Esophagus squamous epithelium (tissue), 5 donors: ENCODE data around the gene CORIN. TPM values are rescaled to one million over a fixed set of nuclear protein-coding genes. Genes with fewer than 3 reads are reported as not detected.

Experiments used
- DNase-seq: peaks from one replicate; lab custom pipeline; 2025; lab: John Stamatoyannopoulos, UW
- H3K27ac ChIP-seq, 4 donors: fragments of 200-600 bp; sonication (generic); one replicate each; pipeline ENCODE4 v1.5.1; 2016 to 2019; ENCODE audit warnings: mild to moderate bottlenecking in 1 of 4
- H3K27me3 ChIP-seq, 4 donors: fragments of 200-600 bp; sonication (generic); 1 replicate in 3 of 4; 2 replicates in 1 of 4; pipeline versions ENCODE4 v1.5.1 to v1.6.0; 2017 to 2021; ENCODE audit warnings: antibody characterized with exemption in 1 of 4
- H3K36me3 ChIP-seq, 3 donors: fragments of 200-600 bp; sonication (generic); one replicate each; pipeline ENCODE4 v1.5.1; 2016 to 2019
- H3K4me1 ChIP-seq, 3 donors: fragments of 200-600 bp; sonication (generic); one replicate each; pipeline ENCODE4 v1.5.1; 2017 to 2019
- H3K4me3 ChIP-seq, 4 donors: fragments of 200-600 bp; sonication (generic); 1 replicate in 3 of 4; 2 replicates in 1 of 4; pipeline ENCODE4 v1.5.1; 2016 to 2019; ENCODE audit warnings: mild to moderate bottlenecking in 2 of 4, moderate library complexity in 1 of 4
- H3K9me3 ChIP-seq, 3 donors: fragments of 200-600 bp; sonication (generic); one replicate each; pipeline ENCODE4 v1.5.1; 2016 to 2019
- CTCF ChIP-seq, 6 experiments: fragments of 450-650 bp in 4 of 6; fragments of 200-600 bp in 2 of 6; sonication (generic) in 2 of 6; IDR thresholded peaks; one replicate each; pipeline ENCODE4 v1.5.1; 2016 to 2019; ENCODE audit warnings: antibody characterized with exemption in 6 of 6, mild to moderate bottlenecking in 4 of 6, moderate library complexity in 4 of 6
- POLR2A ChIP-seq, 4 donors: fragments of 450-650 bp; IDR thresholded peaks; one replicate each; pipeline ENCODE4 v1.6.1; 2017; ENCODE audit warnings: antibody characterized with exemption in 4 of 4, mild to moderate bottlenecking in 4 of 4, moderate library complexity in 3 of 4
- WGBS, 2 donors: methylation state at CpG; one replicate each; pipeline ENCODE4 v1.1.5; 2018; 5-methylcytosine and 5-hydroxymethylcytosine counted together
- intact Hi-C: fragments of 100-400 bp; cut with DNase I; formaldehyde crosslinking; loops from one replicate; pipeline ENCODE4 v1.15.0; 2022
- total RNA-seq, 4 donors: library from RNA; depleted of rRNA; stranded (reverse); fragments of >200 nt; gene quantifications; one replicate each; pipeline ENCODE4 v1.1.0, GENCODE V29; 2016
- donor health status: DM: yes; HTN: yes; CAD: no.

The CORIN gene
- total RNA-seq, 4 donors from 2014 or later = 0.08 to 4.8 (median 0.41) TPM

GRCh38 chr4:47615385-47615784 is 222.5 kb downstream of the CORIN start:
- no peak for DNase-seq
- no peaks in the 10 kb centered on the region for H3K9me3 ChIP-seq
- TF ChIP-seq CTCF (IDR thresholded peaks at IDR 0.05) = no peak
- no peak for TF ChIP-seq POLR2A (IDR thresholded peaks at IDR 0.05)
- no peaks in the 10 kb centered on the region for H3K4me1 ChIP-seq
- WGBS, 2 donors = 47 to 61% methylated on average over 4 of the region's 4 CpGs
- no peaks in the 10 kb centered on the region for H3K36me3 ChIP-seq
- H3K4me3 ChIP-seq = no peak overlapping the region
- H3K27me3 ChIP-seq = no peaks in the 10 kb centered on the region
- intact Hi-C loops = no loop called here
- no peak overlapping the region for H3K27ac ChIP-seq

DNA sequence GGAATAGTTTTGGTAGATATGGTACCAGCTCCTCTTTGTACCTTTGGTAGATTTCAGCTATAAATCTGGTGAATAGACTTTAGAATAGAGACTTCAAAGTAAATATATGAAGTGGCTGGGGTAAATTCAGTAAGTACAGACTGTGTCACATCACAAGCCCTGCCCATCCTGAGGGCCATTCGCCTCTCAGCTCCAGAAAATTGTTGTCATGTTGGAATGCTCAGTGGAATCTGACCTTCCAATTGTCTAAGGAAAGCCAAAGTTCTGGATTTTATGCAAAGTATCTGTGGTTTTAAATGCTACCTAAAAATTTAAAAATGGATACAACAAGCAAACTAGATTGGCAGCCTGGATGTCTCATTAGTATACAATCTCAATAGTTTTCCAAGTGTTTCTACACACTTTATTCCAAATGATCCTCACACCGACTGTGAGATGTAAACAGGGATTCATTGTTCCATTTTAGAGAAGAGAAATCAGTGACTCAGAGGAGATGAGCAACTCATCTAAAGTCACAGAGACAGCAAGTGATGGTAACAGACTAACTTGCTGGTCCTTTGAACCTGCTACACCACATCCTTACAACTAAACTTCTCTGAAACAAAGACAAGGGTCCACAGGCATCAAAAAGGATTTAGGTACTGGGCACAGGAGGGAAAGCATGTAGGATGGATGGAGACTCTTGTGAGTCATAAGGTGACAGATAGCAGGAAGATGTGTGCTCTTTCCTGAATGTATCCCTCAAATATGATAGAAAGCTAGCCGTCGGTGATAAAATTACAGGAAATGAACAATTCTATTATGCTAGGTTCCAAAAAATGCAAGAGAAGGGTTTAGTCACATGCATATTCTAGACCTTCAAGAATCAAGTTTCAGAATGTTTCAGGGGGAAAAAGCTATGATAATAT is 225.5 kb downstream of the CORIN start:
- no peaks in the 10 kb centered on the region for H3K36me3 ChIP-seq
- intact Hi-C loops = no loop called here
- 66 to 70% methylated on average over 4 of the region's 4 CpGs for WGBS, 2 donors
- H3K9me3 ChIP-seq = no peaks in the 10 kb centered on the region
- no peak overlapping the region for H3K27ac ChIP-seq
- H3K27me3 ChIP-seq = no peaks in the 10 kb centered on the region
- DNase-seq = no peak
- H3K4me3 ChIP-seq = no peak overlapping the region
- no peak for TF ChIP-seq CTCF (IDR thresholded peaks at IDR 0.05)
- TF ChIP-seq POLR2A (IDR thresholded peaks at IDR 0.05) = no peak
- peaks cover 0 to 4% (median 0%) of the 10 kb centered on the region in 3 donors for H3K4me1 ChIP-seq

DNA sequence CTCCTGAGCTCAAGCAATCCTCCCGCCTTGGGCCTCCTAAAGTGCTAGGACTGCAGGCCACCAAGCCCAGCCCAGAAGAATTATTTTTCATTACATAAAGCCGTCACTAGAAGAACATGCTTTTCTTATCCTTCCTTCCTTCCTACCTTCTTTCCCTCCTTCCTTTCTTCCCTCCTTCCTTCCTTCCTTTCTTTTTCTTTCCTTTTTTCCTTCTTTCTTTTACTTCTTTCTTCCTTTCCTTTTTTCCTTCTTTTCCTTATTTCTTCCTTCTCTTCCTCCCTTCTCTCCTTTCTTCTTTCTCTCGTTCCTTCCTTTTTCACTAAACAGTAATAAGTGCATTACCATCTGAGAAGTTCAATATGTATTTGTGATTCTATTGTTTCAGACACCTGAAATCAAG is 231.4 kb downstream of the CORIN start:
- TF ChIP-seq POLR2A (IDR thresholded peaks at IDR 0.05) (no peak), CTCF (IDR thresholded peaks at IDR 0.05) (no peak)
- Histone ChIP-seq H3K4me3 (no peak overlapping the region), H3K27ac (no peak overlapping the region), H3K27me3 (no peaks in the 10 kb centered on the region), H3K9me3 (no peaks in the 10 kb centered on the region), H3K4me1 (peaks cover 0 to 4% (median 0%) of the 10 kb centered on the region in 3 donors), H3K36me3 (peaks cover 0 to 12% (median 0%) of the 10 kb centered on the region in 3 donors)
- intact Hi-C loops = no loop called here
- 93 to 98% methylated on average over 3 of the region's 3 CpGs for WGBS, 2 donors
- DNase-seq = no peak

GRCh38 chr4:47598896-47599295 is 239.0 kb downstream of the CORIN start:
- WGBS, 2 donors = 82 to 90% methylated on average over 3 of the region's 3 CpGs
- Histone ChIP-seq H3K36me3 (peaks cover 0 to 28% (median 0%) of the 10 kb centered on the region in 3 donors), H3K27me3 (no peaks in the 10 kb centered on the region), H3K9me3 (no peaks in the 10 kb centered on the region), H3K4me1 (no peaks in the 10 kb centered on the region), H3K27ac (no peak overlapping the region), H3K4me3 (no peak overlapping the region)
- intact Hi-C loops = no loop called here
- DNase-seq = no peak
- TF ChIP-seq POLR2A (IDR thresholded peaks at IDR 0.05) (no peak), CTCF (IDR thresholded peaks at IDR 0.05) (no peak)

- no peak for DNase-seq
- no peaks in the 10 kb centered on the region for H3K4me1 ChIP-seq
- H3K9me3 ChIP-seq = no peaks in the 10 kb centered on the region
- intact Hi-C loops = no loop called here
- no peak overlapping the region for H3K27ac ChIP-seq
- 25 to 60% methylated on average over 1 of the region's 1 CpG for WGBS, 2 donors
- no peak overlapping the region for H3K4me3 ChIP-seq
- no peaks in the 10 kb centered on the region for H3K27me3 ChIP-seq
- peaks cover 0 to 31% (median 0%) of the 10 kb centered on the region in 3 donors for H3K36me3 ChIP-seq
- TF ChIP-seq CTCF (IDR thresholded peaks at IDR 0.05) (no peak), POLR2A (IDR thresholded peaks at IDR 0.05) (no peak)
Measured at GRCh38 chr4:47598320-47598719, 239.5 kb downstream of the CORIN start.
